K562 (cell line): ENCODE data around the gene KCNQ2. TPM values are rescaled to one million over a fixed set of nuclear protein-coding genes. Genes with fewer than 3 reads are reported as not detected.

ENCODE experiments used
- BHLHE40 ChIP-seq: IDR thresholded peaks from 2 replicates; pipeline ENCODE4 v1.6.1; 2011; ENCODE audit warnings: low read length, improper control_type of control experiment
- CBX1 ChIP-seq: sonication (generic); IDR thresholded peaks from 2 replicates; pipeline ENCODE4 v1.6.1; 2016; ENCODE audit warnings: antibody characterized with exemption, low read depth, mild to moderate bottlenecking
- E2F6 ChIP-seq, 2 experiments: IDR thresholded peaks; 2 replicates each; pipeline ENCODE4 v1.6.1; 2011; ENCODE audit warnings: borderline replicate concordance in 1 of 2, control low read depth in 1 of 2, low read depth in 1 of 2, low read length in 1 of 2, mild to moderate bottlenecking in 1 of 2, mixed read lengths in 1 of 2, moderate library complexity in 1 of 2; ENCODE audit not compliant: insufficient read depth in 1 of 2, insufficient read length in 1 of 2, poor library complexity in 1 of 2, severe bottlenecking in 1 of 2; ENCODE audit errors: extremely low read depth in 1 of 2
- ERF ChIP-seq: fragments of 450-650 bp; formaldehyde crosslinking; IDR thresholded peaks from 2 replicates; pipeline ENCODE4 v1.4.0; 2020; ENCODE audit warnings: mild to moderate bottlenecking, mixed read lengths
- EZH2 ChIP-seq: IDR thresholded peaks from 2 replicates; pipeline ENCODE4 v1.6.1; 2012; ENCODE audit warnings: low read depth, mild to moderate bottlenecking, inconsistent platforms, low read length, borderline replicate concordance
- MBD2 ChIP-seq: sonication (generic); IDR thresholded peaks from 2 replicates; pipeline ENCODE4 v1.6.1; 2016; ENCODE audit warnings: low read depth, borderline replicate concordance
- NCOR1 ChIP-seq: fragments of 450-650 bp; IDR thresholded peaks from 2 replicates; pipeline ENCODE4 v1.6.1; 2016; ENCODE audit warnings: mild to moderate bottlenecking, moderate library complexity
- NFIC ChIP-seq: fragments of 450-650 bp; IDR thresholded peaks from 2 replicates; pipeline ENCODE4 v1.6.1; 2017; ENCODE audit warnings: mild to moderate bottlenecking, inconsistent platforms
- POLR2G ChIP-seq: fragments of 200-400 bp; formaldehyde crosslinking; IDR thresholded peaks from 2 replicates; pipeline ENCODE4 v1.6.1; 2017; ENCODE audit warnings: low read depth, mild to moderate bottlenecking, antibody characterized with exemption, low read length, moderate library complexity
- POLR2H ChIP-seq: IDR thresholded peaks from 2 replicates; pipeline ENCODE4 v1.6.1; 2016; ENCODE audit warnings: missing genetic modification characterization, low read depth, mild to moderate bottlenecking, control low read depth, missing compliant biosample characterization, moderate library complexity
- RB1 ChIP-seq: fragments of 450-650 bp; IDR thresholded peaks from 2 replicates; pipeline ENCODE4 v1.6.1; 2017; ENCODE audit warnings: low read depth, mild to moderate bottlenecking
- RBM22 ChIP-seq: fragments of 200-400 bp; formaldehyde crosslinking; IDR thresholded peaks from 2 replicates; pipeline ENCODE4 v1.6.1; 2018; ENCODE audit warnings: low read length, low read depth; ENCODE audit not compliant: poor library complexity, severe bottlenecking
- ZBTB5 ChIP-seq: fragments of 450-650 bp; IDR thresholded peaks from 2 replicates; pipeline ENCODE4 v1.6.1; 2017; ENCODE audit warnings: antibody characterized with exemption
- ZMIZ1 ChIP-seq, 2 experiments: fragments of 150-350 bp in 1 of 2; IDR thresholded peaks; 2 replicates each; pipeline ENCODE4 v1.6.1; 2012 to 2016; ENCODE audit warnings: low read depth in 2 of 2, low read length in 2 of 2, mild to moderate bottlenecking in 1 of 2, moderate library complexity in 1 of 2
- polyA plus RNA-seq, 8 experiments: library from polyadenylated mRNA; depleted of rRNA in 4 of 8; stranded (reverse) in 5 of 8; unstranded in 3 of 8; fragments of >200 nt; fragmentation: Nextera tagmentation in 2 of 8; fragmentation: Illumina TruSeq in 1 of 8; extraction: Ambion mirVana in 2 of 8; extraction: Trizol in 1 of 8; gene quantifications; 2 replicates each; pipeline versions ENCODE4 v1.2.1 to v1.2.3, GENCODE V29; 2011 to 2014; ENCODE audit warnings: inconsistent platforms in 1 of 8, missing spikeins in 1 of 8
- total RNA-seq, 7 experiments: library from RNA; depleted of rRNA in 6 of 7; stranded (reverse); fragments of >200 nt in 6 of 7; fragmentation: Illumina TruSeq in 2 of 7; extraction: Trizol in 2 of 7; gene quantifications; 2 replicates each; pipeline versions ENCODE4 v1.2.1 to v1.2.3, GENCODE V29; 2011 to 2021; ENCODE audit warnings: low replicate concordance in 1 of 7
- TF ChIP-seq, protein P1 (sequence below): sonication (generic); formaldehyde crosslinking; IDR thresholded peaks from 2 replicates; pipeline ENCODE4 v1.8.0; 2022; ENCODE audit warnings: missing genetic modification reagents, mild to moderate bottlenecking, borderline replicate concordance
- TF ChIP-seq, protein P2 (sequence below): fragments of 200-800 bp; sonication (Bioruptor generic); IDR thresholded peaks from 2 replicates; pipeline ENCODE4 v1.6.1; 2017; ENCODE audit warnings: missing genetic modification characterization, missing compliant biosample characterization

KCNQ2 gene
- total and polyA plus RNA-seq, 9 of the 15 experiments (the other 6 are each of a cell fraction or from before 2014, with no cell fraction given): 0.13 to 0.16 TPM; not detected in 7

DNA sequence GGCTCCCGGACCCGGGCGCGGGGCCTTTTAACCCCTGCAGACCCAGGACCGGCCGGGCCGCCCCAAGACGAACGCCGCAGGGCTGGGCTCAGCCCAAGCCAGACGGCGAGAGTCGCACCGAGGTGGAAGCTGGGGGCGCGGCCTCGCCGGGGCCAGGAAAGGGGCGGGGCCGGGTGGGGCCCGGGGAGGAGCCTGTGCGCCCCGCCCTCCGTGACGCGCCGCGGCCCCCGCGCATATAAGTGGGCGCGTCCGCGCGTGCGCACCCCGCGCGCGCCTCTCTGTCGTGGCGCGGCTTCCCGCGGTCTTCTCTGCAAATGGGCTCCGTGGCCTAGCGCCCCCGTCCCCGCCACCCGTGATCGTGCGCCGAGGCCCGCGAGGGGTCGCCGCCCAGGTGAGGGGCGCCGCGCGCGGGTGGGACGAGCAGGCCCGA is 48.1 kb upstream of the KCNQ2 start, which contains the start of gene PPDPF (continued):
- peak; percentile 10 for TF ChIP-seq RBM22
- TF ChIP-seq POLR2H (tag): peak; percentile 93
- TF ChIP-seq EZH2: no peak
- TF ChIP-seq ZBTB5: peak; percentile 97
- TF ChIP-seq MBD2: peak; percentile 61; the same call in 1 of the 2 replicates
- no peak for TF ChIP-seq NCOR1
- peak; percentile 25; the same call in 1 of the 2 replicates for TF ChIP-seq RB1
- TF ChIP-seq POLR2G: peak; percentile 89
- TF ChIP-seq E2F6 (IDR thresholded peaks at IDR 0.05; ENCODE audit: borderline replicate concordance in 1 of 2, extremely low read depth in 1 of 2, insufficient read depth in 1 of 2, insufficient read length in 1 of 2, low read depth in 1 of 2, low read length in 1 of 2, poor library complexity in 1 of 2, severe bottlenecking in 1 of 2): peak in 1 of 2 experiments; percentile 29
- TF ChIP-seq BHLHE40: peak; percentile 44
- TF ChIP-seq ZMIZ1 (IDR thresholded peaks at IDR 0.05; ENCODE audit: low read depth in 2 of 2, low read length in 2 of 2): peak in 1 of 2 experiments; percentile 52; a peak in 1 of 4 replicates
- TF ChIP-seq, protein P1, sequence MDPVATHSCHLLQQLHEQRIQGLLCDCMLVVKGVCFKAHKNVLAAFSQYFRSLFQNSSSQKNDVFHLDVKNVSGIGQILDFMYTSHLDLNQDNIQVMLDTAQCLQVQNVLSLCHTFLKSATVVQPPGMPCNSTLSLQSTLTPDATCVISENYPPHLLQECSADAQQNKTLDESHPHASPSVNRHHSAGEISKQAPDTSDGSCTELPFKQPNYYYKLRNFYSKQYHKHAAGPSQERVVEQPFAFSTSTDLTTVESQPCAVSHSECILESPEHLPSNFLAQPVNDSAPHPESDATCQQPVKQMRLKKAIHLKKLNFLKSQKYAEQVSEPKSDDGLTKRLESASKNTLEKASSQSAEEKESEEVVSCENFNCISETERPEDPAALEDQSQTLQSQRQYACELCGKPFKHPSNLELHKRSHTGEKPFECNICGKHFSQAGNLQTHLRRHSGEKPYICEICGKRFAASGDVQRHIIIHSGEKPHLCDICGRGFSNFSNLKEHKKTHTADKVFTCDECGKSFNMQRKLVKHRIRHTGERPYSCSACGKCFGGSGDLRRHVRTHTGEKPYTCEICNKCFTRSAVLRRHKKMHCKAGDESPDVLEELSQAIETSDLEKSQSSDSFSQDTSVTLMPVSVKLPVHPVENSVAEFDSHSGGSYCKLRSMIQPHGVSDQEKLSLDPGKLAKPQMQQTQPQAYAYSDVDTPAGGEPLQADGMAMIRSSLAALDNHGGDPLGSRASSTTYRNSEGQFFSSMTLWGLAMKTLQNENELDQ (CRISPR knock-in tag): no peak
- TF ChIP-seq NFIC: peak; percentile 60
- TF ChIP-seq, protein P2, sequence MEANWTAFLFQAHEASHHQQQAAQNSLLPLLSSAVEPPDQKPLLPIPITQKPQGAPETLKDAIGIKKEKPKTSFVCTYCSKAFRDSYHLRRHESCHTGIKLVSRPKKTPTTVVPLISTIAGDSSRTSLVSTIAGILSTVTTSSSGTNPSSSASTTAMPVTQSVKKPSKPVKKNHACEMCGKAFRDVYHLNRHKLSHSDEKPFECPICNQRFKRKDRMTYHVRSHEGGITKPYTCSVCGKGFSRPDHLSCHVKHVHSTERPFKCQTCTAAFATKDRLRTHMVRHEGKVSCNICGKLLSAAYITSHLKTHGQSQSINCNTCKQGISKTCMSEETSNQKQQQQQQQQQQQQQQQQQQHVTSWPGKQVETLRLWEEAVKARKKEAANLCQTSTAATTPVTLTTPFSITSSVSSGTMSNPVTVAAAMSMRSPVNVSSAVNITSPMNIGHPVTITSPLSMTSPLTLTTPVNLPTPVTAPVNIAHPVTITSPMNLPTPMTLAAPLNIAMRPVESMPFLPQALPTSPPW: peak; percentile 76
- TF ChIP-seq ERF (CRISPR knock-in tag): no peak
- 0 out of 2 replicates have a peak, but pooled peaks have one; percentile 51 for TF ChIP-seq CBX1
